Natural killer cell (primary cell): ENCODE measurements around the gene CYTH4. TPM values are rescaled to one million over a fixed set of nuclear protein-coding genes. Genes with fewer than 3 reads are reported as not detected.
A peak's percentile ranks its signal among the peaks of the same experiment; 100 is the strongest.

Experiments
- ATAC-seq, 3 donors: fragments of 150-1000 bp in 2 of 3; fragments of 200-7000 bp in 1 of 3; cut with Tn5 transposase; 1 replicate in 1 of 3; 2 replicates in 2 of 3; pipeline ENCODE4 v1.10.0; 2021; ENCODE audit warnings: mild to moderate bottlenecking in 2 of 3, moderate library complexity in 2 of 3
- DNase-seq, 2 donors: peaks; one replicate each; pipeline versions ENCODE4 v3.0.0 to v3.0.0-alpha.2; 2013 to 2021; ENCODE audit warnings: mixed read lengths in 1 of 2
- H3K27ac ChIP-seq: one replicate; pipeline ENCODE4 v1.5.1; 2013; ENCODE audit warnings: mild to moderate bottlenecking, low read length
- H3K27me3 ChIP-seq: one replicate; pipeline ENCODE4 v1.6.1; 2013; ENCODE audit warnings: low read length; ENCODE audit not compliant: control insufficient read depth, insufficient read depth
- H3K36me3 ChIP-seq: one replicate; pipeline ENCODE4 v1.6.1; 2013; ENCODE audit warnings: low read length; ENCODE audit not compliant: control insufficient read depth, insufficient read depth
- H3K4me1 ChIP-seq: one replicate; pipeline ENCODE4 v1.6.1; 2013; ENCODE audit warnings: low read length; ENCODE audit not compliant: control insufficient read depth, insufficient read depth
- H3K4me3 ChIP-seq: one replicate; pipeline ENCODE4 v1.5.1; 2013; ENCODE audit warnings: low read length
- H3K9me3 ChIP-seq: one replicate; pipeline ENCODE4 v1.6.1; 2013; ENCODE audit warnings: low read length; ENCODE audit not compliant: control insufficient read depth, insufficient read depth
- H3K27ac Mint-ChIP-seq, 2 donors: one replicate each; pipeline ENCODE4 v1.8.0; 2022; ENCODE audit warnings: mild to moderate bottlenecking in 2 of 2, mixed read lengths in 2 of 2, moderate library complexity in 1 of 2
- H3K27me3 Mint-ChIP-seq, 2 donors: one replicate each; pipeline ENCODE4 v1.8.0; 2022; ENCODE audit warnings: low read depth in 2 of 2, mixed read lengths in 2 of 2
- H3K36me3 Mint-ChIP-seq: one replicate; pipeline ENCODE4 v1.8.0; 2022; ENCODE audit warnings: mixed read lengths
- H3K4me1 Mint-ChIP-seq, 2 donors: one replicate each; pipeline ENCODE4 v1.8.0; 2022; ENCODE audit warnings: mixed read lengths in 2 of 2
- H3K4me3 Mint-ChIP-seq: one replicate; pipeline ENCODE4 v1.8.0; 2022; ENCODE audit warnings: mild to moderate bottlenecking, moderate library complexity, mixed read lengths
- H3K9me3 Mint-ChIP-seq, 2 donors: one replicate each; pipeline ENCODE4 v1.8.0; 2022; ENCODE audit warnings: mixed read lengths in 2 of 2
- CTCF ChIP-seq: fragments of 200-600 bp; IDR thresholded peaks from one replicate; pipeline ENCODE4 v1.8.0; 2022; ENCODE audit warnings: antibody characterized with exemption
- WGBS: methylation state at CpG from one replicate; pipeline ENCODE4 v1.1.7; 2013; ENCODE audit warnings: missing lambda C conversion rate; ENCODE audit not compliant: insufficient coverage; 5-methylcytosine and 5-hydroxymethylcytosine counted together
- intact Hi-C: fragments of 100-400 bp; cut with micrococcal nuclease; formaldehyde crosslinking; loops from one replicate; pipeline ENCODE4 v1.14.2; 2022
- total RNA-seq, 4 donors: library from RNA; stranded (reverse); fragments of 120-200 nt in 1 of 4; gene quantifications; one replicate each; pipeline versions ENCODE4 v1.2.3 to v1.2.4, GENCODE V29; 2013 to 2022

Gene CYTH4
- total RNA-seq, 3 donors from 2014 or later (not counting 1 experiment from before 2014, with no cell fraction given) = 219 to 260 (median 249) TPM

- ATAC-seq (no peak), DNase-seq (peak in 1 of 2 donors; percentile 24)
- TF ChIP-seq CTCF = no peak
- peak overlapping the region; percentile 93 to 98 for H3K27ac Mint-ChIP-seq
- no peaks in the 10 kb centered on the region for H3K36me3 Mint-ChIP-seq
- H3K4me3 ChIP-seq = no peak overlapping the region
- H3K27me3 Mint-ChIP-seq = no peaks in the 10 kb centered on the region
- 81% methylated on average over 9 of the region's 10 CpGs for WGBS
- H3K9me3 Mint-ChIP-seq = no peaks in the 10 kb centered on the region
- peaks cover 62% of the 10 kb centered on the region for H3K36me3 ChIP-seq
- peak overlapping the region; percentile 82 for H3K27ac ChIP-seq
- intact Hi-C loops = loop anchor here (2.0 to 5.0 kb wide), 4 partner anchors 21 to 92 kb away; partner anchors contain the start of gene IL2RB
- H3K4me3 Mint-ChIP-seq = peak overlapping the region; percentile 91
- H3K4me1 ChIP-seq = peaks cover 89% of the 10 kb centered on the region
- H3K4me1 Mint-ChIP-seq = peaks cover 81 to 98% of the 10 kb centered on the region in 2 donors
- H3K9me3 ChIP-seq = no peaks in the 10 kb centered on the region
- H3K27me3 ChIP-seq = no peaks in the 10 kb centered on the region
These were observed 42.7 kb upstream of the CYTH4 start for GRCh38 chr22:37239336-37240239.

GRCh38 chr22:37240240-37240940 is 41.9 kb upstream of the CYTH4 start:
- ATAC-seq = no peak
- WGBS = 66% methylated on average over 11 of the region's 11 CpGs
- H3K4me3 ChIP-seq = no peak overlapping the region

GRCh38 chr22:37240941-37241320 is 41.4 kb upstream of the CYTH4 start:
- intact Hi-C loops = loop anchor here (5.0 kb wide), 3 partner anchors 36 to 94 kb away; partner anchors contain the start of gene IL2RB
- Mint-ChIP-seq H3K36me3 (no peaks in the 10 kb centered on the region), H3K27ac (peak overlapping the region; percentile 93 to 98), H3K4me3 (peak overlapping the region; percentile 91), H3K27me3 (no peaks in the 10 kb centered on the region), H3K9me3 (no peaks in the 10 kb centered on the region), H3K4me1 (peaks cover 74 to 93% of the 10 kb centered on the region in 2 donors)
- DNase-seq = peak in 1 of 2 donors; percentile 57
- Histone ChIP-seq H3K9me3 (no peaks in the 10 kb centered on the region), H3K27me3 (no peaks in the 10 kb centered on the region), H3K27ac (peak overlapping the region; percentile 82), H3K4me1 (peaks cover 87% of the 10 kb centered on the region), H3K4me3 (peak overlapping the region; percentile 89), H3K36me3 (peaks cover 49% of the 10 kb centered on the region)
- 52% methylated on average over 7 of the region's 7 CpGs for WGBS
- TF ChIP-seq CTCF = no peak
- no peak for ATAC-seq

More at GRCh38 chr22:37240240-37240940, 41.9 kb upstream of the CYTH4 start:
- Mint-ChIP-seq H3K27ac (peak overlapping the region; percentile 93 to 98), H3K4me3 (peak overlapping the region; percentile 91), H3K9me3 (no peaks in the 10 kb centered on the region), H3K27me3 (no peaks in the 10 kb centered on the region), H3K36me3 (no peaks in the 10 kb centered on the region), H3K4me1 (peaks cover 80 to 98% of the 10 kb centered on the region in 2 donors)
- DNase-seq = no peak
- Histone ChIP-seq H3K27ac (peak overlapping the region; percentile 82), H3K9me3 (no peaks in the 10 kb centered on the region), H3K27me3 (no peaks in the 10 kb centered on the region), H3K36me3 (peaks cover 54% of the 10 kb centered on the region), H3K4me1 (peaks cover 89% of the 10 kb centered on the region)
- intact Hi-C loops = loop anchor here (5.0 kb wide), 3 partner anchors 37 to 93 kb away; partner anchors contain the start of gene IL2RB
- no peak for TF ChIP-seq CTCF
